ENCODE results near the gene TTLL12.

- TF ChIP-seq POLR2A (IDR thresholded peaks at IDR 0.05) = no peak
- TF ChIP-seq CTCF (IDR thresholded peaks at IDR 0.05) = no peak
Measured at GRCh38 chr22:43116932-43117331, 70.0 kb downstream of the TTLL12 start.
